Measurements from ENCODE around the gene COPS3.

Gene COPS3

GRCh38 chr17:17216236-17216635, 64.8 kb downstream of the COPS3 start:
- no peak for DNase-seq

DNA sequence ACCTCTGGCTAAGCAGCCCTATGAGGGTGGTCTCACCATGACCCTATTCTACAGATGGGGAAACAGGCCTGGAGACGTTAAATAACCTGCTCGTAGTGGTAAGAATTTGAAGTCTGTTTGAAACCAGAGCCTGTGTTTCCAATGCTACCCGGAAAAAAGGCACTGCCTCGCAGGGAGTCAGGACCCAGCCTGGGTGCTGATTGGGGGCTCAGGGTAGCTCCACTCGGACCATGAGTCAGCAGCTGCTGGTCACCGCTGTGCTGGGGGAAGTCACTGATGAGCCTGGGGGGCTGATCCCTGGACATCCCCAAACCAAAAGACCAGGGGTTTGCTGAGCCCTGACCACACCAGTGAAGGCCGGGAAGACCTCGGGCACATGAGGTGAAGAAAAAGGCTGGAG, 65.5 kb downstream of the COPS3 start:
- no peak for DNase-seq

GRCh38 chr17:17214646-17215436, 66.2 kb downstream of the COPS3 start:
- no peak for DNase-seq

DNA sequence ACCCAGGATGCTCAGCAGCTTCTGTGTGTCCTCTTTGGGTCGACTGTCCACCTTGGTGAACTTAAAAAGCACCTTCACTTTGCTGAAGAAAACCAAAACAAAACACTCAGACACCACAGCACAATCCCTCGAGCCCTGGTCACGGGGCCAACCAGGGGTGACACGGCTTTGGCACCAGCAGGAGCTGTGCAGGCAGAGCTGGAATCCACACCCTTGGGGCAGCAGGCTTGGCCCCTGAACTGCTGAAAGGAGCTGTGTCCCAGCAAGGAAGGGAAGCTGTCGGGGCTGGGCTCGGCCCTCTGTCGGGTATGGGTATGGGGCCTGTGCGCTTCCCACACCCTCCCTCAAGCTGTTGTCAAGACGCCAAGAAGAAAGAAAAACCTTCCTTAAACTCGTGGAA, 67.3 kb downstream of the COPS3 start:
- no peak for DNase-seq

DNA sequence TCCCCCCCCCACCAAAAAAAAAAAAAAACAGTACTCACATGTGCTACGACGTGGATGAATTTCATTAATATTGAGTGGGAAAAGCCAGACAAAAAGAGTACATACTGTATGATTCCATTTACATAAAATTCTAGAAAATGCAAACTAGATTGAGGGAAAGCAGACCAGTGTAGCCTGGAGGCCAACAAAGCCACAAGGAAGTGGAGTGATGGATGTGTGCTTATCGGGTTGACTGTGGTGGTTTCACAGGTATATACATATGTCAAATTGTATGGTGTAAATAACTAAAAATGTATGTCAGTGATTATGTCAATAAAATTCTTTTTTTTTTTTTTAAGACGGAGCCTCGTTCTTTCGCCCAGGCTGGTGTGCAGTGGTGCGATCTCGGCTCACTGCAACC, 73.0 kb downstream of the COPS3 start:
- DNase-seq = no peak

DNA sequence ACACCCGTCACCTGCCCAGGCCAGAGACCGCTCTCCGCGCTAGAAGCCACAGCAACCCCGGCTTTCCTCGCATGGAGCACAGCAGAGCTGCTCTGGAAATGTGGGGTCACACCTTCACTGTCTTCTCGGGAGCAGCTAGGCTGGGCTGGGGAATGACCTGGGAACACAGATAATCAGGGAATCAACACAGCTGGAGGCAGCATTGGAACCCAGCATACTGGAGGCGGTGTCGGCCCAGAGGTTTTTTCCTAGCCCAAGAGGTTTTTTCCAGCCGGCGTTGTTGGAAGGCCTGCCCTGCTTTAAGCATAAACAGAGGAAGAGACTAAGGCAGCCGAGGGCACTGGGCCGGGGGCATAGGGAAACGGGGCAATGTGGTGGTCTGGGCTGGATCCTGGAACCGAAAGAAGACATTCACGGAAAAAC, 74.1 kb downstream of the COPS3 start:
- DNase-seq = no peak

GRCh38 chr17:17206124-17206912, 74.7 kb downstream of the COPS3 start, which contains the start of gene PLD6:
Gene PLD6 (minus strand): TSS chr17:17206333. CDS start chr17:17206286, 47 bp downstream.
- peak; percentile 91 for DNase-seq

DNA sequence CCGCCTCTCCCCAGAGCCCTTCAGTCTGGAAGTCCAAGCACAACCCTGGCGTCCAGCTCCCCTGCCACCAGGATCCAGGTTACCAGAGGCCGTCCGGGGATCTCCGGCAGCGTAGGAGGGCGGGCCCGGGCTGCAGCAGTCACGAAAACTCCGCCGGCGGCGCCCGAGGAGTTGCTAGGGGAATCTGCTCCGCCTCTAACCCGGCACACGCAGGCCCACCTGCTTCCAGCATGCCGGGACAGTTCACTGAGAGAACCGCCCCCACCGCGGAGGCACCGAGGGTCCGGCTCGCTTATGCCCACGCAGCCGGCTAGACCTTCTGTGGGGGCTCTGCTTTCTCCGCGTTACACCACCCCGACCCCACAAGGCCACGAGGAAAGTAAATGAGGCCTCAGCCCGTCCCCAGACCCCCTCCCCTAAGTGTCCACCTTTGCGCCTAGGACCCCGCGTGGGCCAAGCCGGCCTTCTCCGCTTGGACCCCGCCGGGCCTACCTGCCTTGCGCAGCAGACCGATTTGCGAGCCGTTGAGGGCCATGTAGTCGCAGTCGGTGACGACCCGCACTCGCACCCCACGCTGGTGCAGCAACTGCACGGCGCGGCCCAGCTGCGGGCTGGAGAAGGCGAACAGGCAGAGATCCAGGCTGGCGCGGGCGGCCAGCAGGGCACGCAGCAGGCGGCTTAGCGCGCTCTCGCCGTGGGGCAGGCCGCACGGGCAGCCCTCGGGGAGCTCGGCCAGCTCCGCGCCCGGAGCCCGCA, 75.5 kb downstream of the COPS3 start:
- DNase-seq = peak; percentile 72

- DNase-seq = no peak
These were observed 76.3 kb downstream of the COPS3 start for GRCh38 chr17:17204635-17205231.

DNA sequence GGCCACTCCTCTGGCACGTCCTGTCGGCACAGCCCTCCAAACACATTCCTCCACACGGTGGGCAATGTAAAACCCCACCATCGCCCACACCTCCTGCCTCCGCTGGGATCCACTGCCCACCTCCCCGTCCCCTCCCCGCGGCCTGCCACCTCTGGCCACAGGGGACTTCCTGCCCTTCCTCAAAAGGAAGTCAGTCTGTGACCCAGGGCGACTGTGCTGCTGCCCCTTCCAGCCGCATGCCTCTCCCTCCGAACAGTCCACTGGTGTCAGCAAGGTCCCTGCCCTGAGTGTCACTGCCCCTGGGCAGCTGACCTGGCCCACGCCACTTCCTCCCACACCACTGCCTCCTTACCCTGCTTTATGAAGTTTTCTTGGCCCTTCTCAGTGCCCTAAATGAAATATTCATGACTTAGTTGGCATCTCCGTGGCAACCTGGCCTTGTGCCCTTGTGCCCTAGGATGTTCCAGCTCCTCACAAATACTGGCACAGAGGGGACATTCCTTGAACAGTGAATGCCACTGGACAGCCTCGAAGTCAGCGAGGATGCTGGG, 76.9 kb downstream of the COPS3 start:
- no peak for DNase-seq

GRCh38 chr17:17203173-17203730, 77.8 kb downstream of the COPS3 start:
- DNase-seq = no peak

DNA sequence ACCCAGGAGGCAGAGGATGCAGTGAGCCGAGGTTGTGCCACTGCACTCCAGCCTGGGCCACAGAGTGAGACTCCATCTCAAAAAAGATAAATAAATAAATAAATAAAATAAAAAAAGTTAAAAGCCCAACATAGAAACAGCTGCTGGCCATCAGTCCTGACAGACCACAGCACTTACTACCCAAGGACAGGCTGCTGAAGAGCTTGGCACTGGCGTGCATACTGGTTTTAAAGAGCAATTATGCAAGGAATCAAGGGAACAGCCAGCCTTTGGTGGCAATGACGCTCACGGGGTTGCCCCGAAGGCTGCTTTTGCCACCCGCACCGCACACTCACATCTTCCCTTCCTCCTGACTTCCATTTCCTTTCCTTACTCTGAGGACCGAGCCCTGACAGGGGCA, 79.1 kb downstream of the COPS3 start:
- DNase-seq = no peak

GRCh38 chr17:17201271-17201670, 79.8 kb downstream of the COPS3 start:
- no peak for DNase-seq

- DNase-seq = no peak
These were observed 80.2 kb downstream of the COPS3 start for GRCh38 chr17:17200831-17201230.

- DNase-seq = no peak
These were observed 80.7 kb downstream of the COPS3 start for GRCh38 chr17:17200311-17200710.

- DNase-seq = no peak
These were observed 82.8 kb downstream of the COPS3 start for GRCh38 chr17:17198281-17198680.

GRCh38 chr17:17196776-17197175, 84.3 kb downstream of the COPS3 start:
- no peak for DNase-seq
